Mesendoderm (in vitro differentiated cells): Measurements from ENCODE around the gene LATS2.

Source experiments
- DNase-seq: peaks from one replicate; pipeline ENCODE4 v3.0.0; 2013
- H2AK5ac ChIP-seq: 2 replicates; pipeline ENCODE4 v1.6.1; 2013; ENCODE audit warnings: low read length, inconsistent platforms
- H2BK120ac ChIP-seq: 2 replicates; pipeline ENCODE4 v1.6.1; 2013; ENCODE audit warnings: low read depth, mild to moderate bottlenecking, low read length, moderate library complexity, mixed read lengths
- H2BK15ac ChIP-seq: replicated peaks from 2 replicates; pipeline ENCODE4 v1.6.1; 2013; ENCODE audit warnings: low read depth, mild to moderate bottlenecking, moderate library complexity
- H2BK5ac ChIP-seq: 2 replicates; pipeline ENCODE4 v1.6.1; 2013; ENCODE audit warnings: low read length, inconsistent platforms
- H3K18ac ChIP-seq: 2 replicates; pipeline ENCODE4 v1.6.1; 2013; ENCODE audit warnings: mild to moderate bottlenecking, low read length, mixed read lengths
- H3K23ac ChIP-seq: one replicate; pipeline ENCODE4 v1.6.1; 2013; ENCODE audit warnings: low read length
- H3K27ac ChIP-seq: 2 replicates; pipeline ENCODE4 v1.5.1; 2013; ENCODE audit warnings: low read depth, mild to moderate bottlenecking, inconsistent platforms, low read length, moderate library complexity
- H3K27me3 ChIP-seq: 2 replicates; pipeline ENCODE4 v1.6.1; 2013; ENCODE audit warnings: low read length, control low read depth, mild to moderate bottlenecking, inconsistent platforms; ENCODE audit not compliant: insufficient read depth, poor library complexity
- H3K36me3 ChIP-seq: 2 replicates; pipeline ENCODE4 v1.6.1; 2013; ENCODE audit warnings: low read length, inconsistent platforms; ENCODE audit not compliant: control insufficient read depth, insufficient read depth
- H3K4ac ChIP-seq: one replicate; pipeline ENCODE4 v1.6.1; 2013; ENCODE audit warnings: low read depth, mild to moderate bottlenecking, low read length, moderate library complexity
- H3K4me1 ChIP-seq: 2 replicates; pipeline ENCODE4 v1.6.1; 2013; ENCODE audit warnings: low read depth, low read length, inconsistent platforms; ENCODE audit not compliant: control insufficient read depth
- H3K4me2 ChIP-seq: 2 replicates; pipeline ENCODE4 v1.6.1; 2013; ENCODE audit warnings: low read length
- H3K4me3 ChIP-seq: 2 replicates; pipeline ENCODE4 v1.5.1; 2013; ENCODE audit warnings: mild to moderate bottlenecking, low read length
- H3K56ac ChIP-seq: one replicate; pipeline ENCODE4 v1.6.1; 2013; ENCODE audit warnings: low read length
- H3K79me1 ChIP-seq: 2 replicates; pipeline ENCODE4 v1.6.1; 2013; ENCODE audit warnings: low read length, inconsistent platforms
- H3K79me2 ChIP-seq: 2 replicates; pipeline ENCODE4 v1.6.1; 2013; ENCODE audit warnings: mild to moderate bottlenecking, low read length; ENCODE audit not compliant: control insufficient read depth, insufficient read depth
- H3K9ac ChIP-seq: 2 replicates; pipeline ENCODE4 v1.6.1; 2013; ENCODE audit warnings: low read length, inconsistent platforms
- H4K5ac ChIP-seq: one replicate; pipeline ENCODE4 v1.6.1; 2013; ENCODE audit warnings: low read length
- H4K8ac ChIP-seq: one replicate; pipeline ENCODE4 v1.6.1; 2013; ENCODE audit warnings: low read depth, mild to moderate bottlenecking, control low read depth, low read length, moderate library complexity
- WGBS: extraction: QIAGEN DNeasy Blood & Tissue Kit; methylation state at CpG from one replicate; pipeline ENCODE4 v1.1.7; 2013; ENCODE audit warnings: low lambda C conversion rate, missing lambda C conversion rate; ENCODE audit not compliant: insufficient coverage; ENCODE audit errors: extremely low coverage; 5-methylcytosine and 5-hydroxymethylcytosine counted together

The LATS2 gene

GRCh38 chr13:20987599-20987998 lies 73.8 kb downstream of the LATS2 start:
- H3K27ac ChIP-seq: no peak overlapping the region
- no peak overlapping the region for H3K9ac ChIP-seq
- H3K56ac ChIP-seq: no peak overlapping the region
- no peak overlapping the region for H2BK120ac ChIP-seq
- no peak overlapping the region for H4K5ac ChIP-seq
- no peak overlapping the region for H4K8ac ChIP-seq
- H3K4me3 ChIP-seq: no peak overlapping the region
- H3K79me1 ChIP-seq: peaks cover 4% of the 10 kb centered on the region
- no CpG with 5 or more reads among the region's 11 CpGs for WGBS
- no peak overlapping the region for H2BK15ac ChIP-seq
- H3K23ac ChIP-seq: no peak overlapping the region
- H2BK5ac ChIP-seq: no peak overlapping the region
- H3K4me2 ChIP-seq: no peak overlapping the region
- H3K36me3 ChIP-seq: peaks cover 11% of the 10 kb centered on the region
- no peaks in the 10 kb centered on the region for H3K4me1 ChIP-seq
- DNase-seq: no peak
- H3K4ac ChIP-seq: no peak overlapping the region
- no peak overlapping the region for H2AK5ac ChIP-seq
- H3K27me3 ChIP-seq: no peaks in the 10 kb centered on the region
- no peaks in the 10 kb centered on the region for H3K79me2 ChIP-seq
- H3K18ac ChIP-seq: no peak overlapping the region

GRCh38 chr13:20984879-20985278 lies 76.5 kb downstream of the LATS2 start:
- Histone ChIP-seq H3K4me2 (no peak overlapping the region), H2AK5ac (no peak overlapping the region), H3K79me1 (peaks cover 2% of the 10 kb centered on the region), H2BK15ac (no peak overlapping the region), H3K18ac (no peak overlapping the region), H3K4me1 (no peaks in the 10 kb centered on the region), H3K27ac (no peak overlapping the region), H3K36me3 (peaks cover 21% of the 10 kb centered on the region), H4K8ac (no peak overlapping the region), H4K5ac (no peak overlapping the region), H3K23ac (no peak overlapping the region), H3K9ac (no peak overlapping the region), H3K79me2 (no peaks in the 10 kb centered on the region), H2BK5ac (no peak overlapping the region), H3K56ac (no peak overlapping the region), H2BK120ac (no peak overlapping the region), H3K4me3 (no peak overlapping the region), H3K4ac (no peak overlapping the region), H3K27me3 (no peaks in the 10 kb centered on the region)
- no peak for DNase-seq
- no CpG with 5 or more reads among the region's 2 CpGs for WGBS

- no peak overlapping the region for H3K9ac ChIP-seq
- H3K4ac ChIP-seq: no peak overlapping the region
- H3K4me1 ChIP-seq: no peaks in the 10 kb centered on the region
- peaks cover 2% of the 10 kb centered on the region for H3K79me1 ChIP-seq
- no peak for DNase-seq
- no peak overlapping the region for H3K23ac ChIP-seq
- WGBS: no CpG with 5 or more reads among the region's 11 CpGs
- H3K79me2 ChIP-seq: no peaks in the 10 kb centered on the region
- H4K5ac ChIP-seq: no peak overlapping the region
- peaks cover 18% of the 10 kb centered on the region for H3K36me3 ChIP-seq
- H4K8ac ChIP-seq: no peak overlapping the region
- no peak overlapping the region for H2AK5ac ChIP-seq
- H2BK120ac ChIP-seq: no peak overlapping the region
- H3K4me2 ChIP-seq: no peak overlapping the region
- no peak overlapping the region for H3K4me3 ChIP-seq
- H3K27ac ChIP-seq: no peak overlapping the region
- no peak overlapping the region for H3K56ac ChIP-seq
- no peak overlapping the region for H2BK15ac ChIP-seq
- no peak overlapping the region for H2BK5ac ChIP-seq
- H3K27me3 ChIP-seq: no peaks in the 10 kb centered on the region
- no peak overlapping the region for H3K18ac ChIP-seq
These were observed 78.0 kb downstream of the LATS2 start for GRCh38 chr13:20983386-20983785.

- peaks cover 17% of the 10 kb centered on the region for H3K36me3 ChIP-seq
- H3K4me1 ChIP-seq: no peaks in the 10 kb centered on the region
- no peak overlapping the region for H2BK15ac ChIP-seq
- no peak overlapping the region for H2AK5ac ChIP-seq
- no peak overlapping the region for H3K18ac ChIP-seq
- H3K27me3 ChIP-seq: no peaks in the 10 kb centered on the region
- peaks cover 2% of the 10 kb centered on the region for H3K79me1 ChIP-seq
- H3K4me2 ChIP-seq: no peak overlapping the region
- no peak overlapping the region for H4K5ac ChIP-seq
- no peak overlapping the region for H3K4ac ChIP-seq
- no CpG with 5 or more reads among the region's 18 CpGs for WGBS
- H3K79me2 ChIP-seq: no peaks in the 10 kb centered on the region
- H3K27ac ChIP-seq: no peak overlapping the region
- no peak overlapping the region for H2BK5ac ChIP-seq
- DNase-seq: no peak
- H4K8ac ChIP-seq: no peak overlapping the region
- no peak overlapping the region for H3K4me3 ChIP-seq
- H3K56ac ChIP-seq: no peak overlapping the region
- no peak overlapping the region for H2BK120ac ChIP-seq
- no peak overlapping the region for H3K23ac ChIP-seq
- no peak overlapping the region for H3K9ac ChIP-seq
These were observed 79.9 kb downstream of the LATS2 start for GRCh38 chr13:20981370-20982095.

GRCh38 chr13:20980899-20981298 lies 80.5 kb downstream of the LATS2 start:
- no peak overlapping the region for H3K23ac ChIP-seq
- DNase-seq: no peak
- no peak overlapping the region for H3K56ac ChIP-seq
- WGBS: no CpG with 5 or more reads among the region's 4 CpGs
- no peak overlapping the region for H2AK5ac ChIP-seq
- H3K27ac ChIP-seq: no peak overlapping the region
- no peak overlapping the region for H2BK15ac ChIP-seq
- H4K5ac ChIP-seq: no peak overlapping the region
- H3K4me1 ChIP-seq: no peaks in the 10 kb centered on the region
- no peak overlapping the region for H4K8ac ChIP-seq
- peaks cover 2% of the 10 kb centered on the region for H3K79me1 ChIP-seq
- no peaks in the 10 kb centered on the region for H3K79me2 ChIP-seq
- H3K4me3 ChIP-seq: no peak overlapping the region
- H3K9ac ChIP-seq: no peak overlapping the region
- H2BK5ac ChIP-seq: no peak overlapping the region
- H3K36me3 ChIP-seq: peaks cover 17% of the 10 kb centered on the region
- H3K27me3 ChIP-seq: no peaks in the 10 kb centered on the region
- H3K4me2 ChIP-seq: no peak overlapping the region
- no peak overlapping the region for H3K18ac ChIP-seq
- H2BK120ac ChIP-seq: no peak overlapping the region
- H3K4ac ChIP-seq: no peak overlapping the region

- H3K36me3 ChIP-seq: peaks cover 17% of the 10 kb centered on the region
These were observed 81.0 kb downstream of the LATS2 start for GRCh38 chr13:20980430-20980829.

More at GRCh38 chr13:20980430-20980829, 81.0 kb downstream of the LATS2 start:
- Histone ChIP-seq H2BK5ac (no peak overlapping the region), H3K9ac (no peak overlapping the region), H3K18ac (no peak overlapping the region), H3K4ac (no peak overlapping the region), H3K27me3 (no peaks in the 10 kb centered on the region), H2AK5ac (no peak overlapping the region), H4K5ac (no peak overlapping the region), H3K4me3 (no peak overlapping the region), H3K79me2 (no peaks in the 10 kb centered on the region), H3K79me1 (peaks cover 2% of the 10 kb centered on the region), H3K27ac (no peak overlapping the region), H3K4me2 (no peak overlapping the region), H4K8ac (no peak overlapping the region), H3K23ac (no peak overlapping the region), H3K4me1 (no peaks in the 10 kb centered on the region), H2BK15ac (no peak overlapping the region), H3K56ac (no peak overlapping the region), H2BK120ac (no peak overlapping the region)
- no CpG with 5 or more reads among the region's 5 CpGs for WGBS
- DNase-seq: no peak
